ENCODE results near the gene CYS1. TPM values are rescaled to one million over a fixed set of nuclear protein-coding genes. Genes with fewer than 3 reads are reported as not detected.
"Not testable (repeated sequence)": the region's sequence is repeated elsewhere in the genome, so short reads cannot be mapped to it uniquely, and the experiment has no call there.

The CYS1 gene
- total RNA-seq, 1 donor from 2014 or later = 5.4 TPM

DNA sequence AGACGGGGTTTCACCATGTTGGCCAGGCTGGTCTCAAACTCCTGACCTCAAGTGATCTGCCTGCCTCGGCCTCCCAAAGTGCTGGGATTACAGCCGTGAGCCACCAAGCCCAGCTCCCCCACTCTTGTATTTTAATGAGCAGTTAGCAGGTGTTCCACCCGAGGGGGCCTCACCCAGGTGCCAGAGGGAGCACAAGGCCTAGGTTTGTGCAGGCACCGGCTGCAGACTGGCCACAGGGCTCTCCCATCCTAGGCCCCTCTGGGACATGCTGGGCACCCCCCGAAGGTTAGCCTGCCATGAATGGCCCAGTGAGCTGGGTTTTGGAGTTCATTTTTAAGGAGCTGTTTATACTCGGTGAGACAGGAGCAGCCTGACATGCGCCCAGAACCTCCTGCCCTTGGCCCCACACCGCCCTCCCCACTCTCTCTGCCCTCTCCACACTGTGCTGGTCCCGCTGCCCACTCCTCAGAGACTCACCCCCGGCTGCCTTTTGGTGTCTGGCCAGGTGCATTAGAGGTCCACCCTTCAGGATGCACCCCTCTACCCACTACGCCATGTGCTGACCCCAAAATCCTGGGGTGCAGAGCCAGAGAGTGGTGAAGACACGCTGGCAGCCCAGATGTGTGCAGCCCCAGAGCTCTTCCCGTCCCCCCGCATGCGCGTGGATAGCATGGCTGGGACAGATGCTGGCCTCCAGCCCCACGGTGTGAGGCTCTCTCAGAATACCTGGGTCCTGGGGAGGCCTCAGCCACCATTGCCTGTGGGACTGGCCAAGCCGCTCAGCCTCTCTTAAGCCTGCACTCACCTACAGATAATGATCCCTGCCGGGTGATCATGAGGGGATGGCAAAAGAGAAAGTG lies 48.1 kb downstream of the CYS1 start:
- H3K4me1 Mint-ChIP-seq (ENCODE audit: low read depth) = peaks cover 32% of the 10 kb centered on the region
- H3K4me3 Mint-ChIP-seq (ENCODE audit: unreplicated experiment) = no peak overlapping the region
- H3K36me3 Mint-ChIP-seq (ENCODE audit: low read depth) = no peaks in the 10 kb centered on the region
- TF ChIP-seq, protein P1, sequence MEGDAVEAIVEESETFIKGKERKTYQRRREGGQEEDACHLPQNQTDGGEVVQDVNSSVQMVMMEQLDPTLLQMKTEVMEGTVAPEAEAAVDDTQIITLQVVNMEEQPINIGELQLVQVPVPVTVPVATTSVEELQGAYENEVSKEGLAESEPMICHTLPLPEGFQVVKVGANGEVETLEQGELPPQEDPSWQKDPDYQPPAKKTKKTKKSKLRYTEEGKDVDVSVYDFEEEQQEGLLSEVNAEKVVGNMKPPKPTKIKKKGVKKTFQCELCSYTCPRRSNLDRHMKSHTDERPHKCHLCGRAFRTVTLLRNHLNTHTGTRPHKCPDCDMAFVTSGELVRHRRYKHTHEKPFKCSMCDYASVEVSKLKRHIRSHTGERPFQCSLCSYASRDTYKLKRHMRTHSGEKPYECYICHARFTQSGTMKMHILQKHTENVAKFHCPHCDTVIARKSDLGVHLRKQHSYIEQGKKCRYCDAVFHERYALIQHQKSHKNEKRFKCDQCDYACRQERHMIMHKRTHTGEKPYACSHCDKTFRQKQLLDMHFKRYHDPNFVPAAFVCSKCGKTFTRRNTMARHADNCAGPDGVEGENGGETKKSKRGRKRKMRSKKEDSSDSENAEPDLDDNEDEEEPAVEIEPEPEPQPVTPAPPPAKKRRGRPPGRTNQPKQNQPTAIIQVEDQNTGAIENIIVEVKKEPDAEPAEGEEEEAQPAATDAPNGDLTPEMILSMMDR (IDR thresholded peaks at IDR 0.05) = no peak
- no peak for DNase-seq (ENCODE audit: low spot score)
- no peaks in the 10 kb centered on the region for H3K27me3 Mint-ChIP-seq (ENCODE audit: low read depth)
- H3K27ac Mint-ChIP-seq (ENCODE audit: unreplicated experiment) = no peak overlapping the region
- H3K9me3 Mint-ChIP-seq (ENCODE audit: low read depth) = no peaks in the 10 kb centered on the region

- H3K4me1 Mint-ChIP-seq (ENCODE audit: low read depth) = peaks cover 19% of the 10 kb centered on the region
- not testable (repeated sequence) for H3K27ac Mint-ChIP-seq (ENCODE audit: unreplicated experiment); H3K9me3 Mint-ChIP-seq (ENCODE audit: low read depth); H3K36me3 Mint-ChIP-seq (ENCODE audit: low read depth); H3K4me3 Mint-ChIP-seq (ENCODE audit: unreplicated experiment); DNase-seq (ENCODE audit: low spot score); H3K27me3 Mint-ChIP-seq (ENCODE audit: low read depth)
Observed at GRCh38 chr2:10030798-10031197, 49.4 kb downstream of the CYS1 start.

GRCh38 chr2:10030311-10030736 lies 49.9 kb downstream of the CYS1 start:
- DNase-seq (ENCODE audit: low spot score) = no peak
- no peaks in the 10 kb centered on the region for H3K9me3 Mint-ChIP-seq (ENCODE audit: low read depth)
- peaks cover 15% of the 10 kb centered on the region for H3K4me1 Mint-ChIP-seq (ENCODE audit: low read depth)
- TF ChIP-seq, protein P1 (IDR thresholded peaks at IDR 0.05) = no peak
- H3K4me3 Mint-ChIP-seq (ENCODE audit: unreplicated experiment) = no peak overlapping the region
- H3K27ac Mint-ChIP-seq (ENCODE audit: unreplicated experiment) = no peak overlapping the region
- H3K36me3 Mint-ChIP-seq (ENCODE audit: low read depth) = no peaks in the 10 kb centered on the region
- no peaks in the 10 kb centered on the region for H3K27me3 Mint-ChIP-seq (ENCODE audit: low read depth)

DNA sequence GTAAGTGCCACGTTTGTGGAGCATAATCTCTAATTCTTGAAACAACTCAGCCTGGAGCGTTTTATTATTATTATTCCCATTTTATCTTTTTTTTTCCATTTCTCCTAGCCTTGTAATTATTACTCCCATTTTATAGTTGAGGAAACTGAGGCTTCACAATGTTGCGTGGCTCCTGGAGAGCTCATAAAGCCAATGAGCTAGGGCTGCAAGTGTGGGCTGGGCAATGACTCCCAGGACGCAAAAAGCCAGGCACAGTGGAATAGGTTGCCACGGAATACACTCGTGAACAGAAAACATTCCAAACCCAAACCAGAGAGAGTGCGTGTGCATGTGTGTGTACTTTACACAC lies 50.4 kb downstream of the CYS1 start:
- no peak overlapping the region for H3K4me3 Mint-ChIP-seq (ENCODE audit: unreplicated experiment)
- DNase-seq (ENCODE audit: low spot score) = no peak
- H3K4me1 Mint-ChIP-seq (ENCODE audit: low read depth) = peaks cover 15% of the 10 kb centered on the region
- no peaks in the 10 kb centered on the region for H3K9me3 Mint-ChIP-seq (ENCODE audit: low read depth)
- H3K27me3 Mint-ChIP-seq (ENCODE audit: low read depth) = no peaks in the 10 kb centered on the region
- TF ChIP-seq, protein P1 (IDR thresholded peaks at IDR 0.05) = no peak
- no peak overlapping the region for H3K27ac Mint-ChIP-seq (ENCODE audit: unreplicated experiment)
- no peaks in the 10 kb centered on the region for H3K36me3 Mint-ChIP-seq (ENCODE audit: low read depth)

DNA sequence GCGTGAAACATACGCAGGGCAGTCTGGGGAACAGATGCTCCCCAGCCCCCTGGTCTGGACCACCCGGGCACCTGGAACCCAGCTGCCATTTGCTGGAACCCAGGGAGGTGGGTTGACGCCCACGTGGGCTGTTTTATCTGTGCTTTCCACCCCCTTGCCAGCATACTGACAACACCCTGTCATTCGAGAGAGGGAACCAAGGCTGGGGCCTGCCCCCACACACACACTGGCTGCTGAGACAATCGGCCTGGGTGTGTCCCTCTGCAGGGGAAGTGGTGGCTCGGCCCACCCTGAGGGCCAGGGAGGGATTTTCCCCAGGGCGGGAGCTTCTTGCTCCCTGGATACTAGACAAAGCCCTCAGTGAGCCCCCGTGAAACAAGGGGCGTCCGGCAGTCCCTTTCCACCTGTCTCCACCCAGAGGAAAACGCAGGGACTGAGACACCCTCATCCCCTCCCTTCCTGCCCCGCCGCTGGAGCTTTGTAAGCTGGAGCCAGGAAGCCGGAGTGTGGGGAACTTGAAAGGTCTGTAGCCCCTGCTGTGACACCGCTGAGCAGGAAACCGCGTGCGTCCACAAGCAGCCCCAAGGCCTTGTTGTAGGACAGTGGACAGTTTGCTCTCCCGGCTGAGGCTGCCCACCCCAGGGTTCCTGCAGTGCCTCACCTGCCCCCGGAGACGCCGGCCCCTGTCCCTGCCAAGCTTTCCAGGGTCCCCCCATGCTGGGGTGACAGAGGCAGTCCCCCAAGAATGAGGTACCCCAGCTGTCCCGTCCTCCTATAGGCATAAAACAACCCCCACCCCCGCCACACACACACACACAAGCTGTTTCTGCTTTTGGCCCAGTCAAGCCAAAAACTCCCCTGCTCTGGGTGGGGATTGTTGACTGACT lies 51.0 kb downstream of the CYS1 start:
- H3K27me3 Mint-ChIP-seq (ENCODE audit: low read depth) = no peaks in the 10 kb centered on the region
- no peak overlapping the region for H3K4me3 Mint-ChIP-seq (ENCODE audit: unreplicated experiment)
- TF ChIP-seq, protein P1 (IDR thresholded peaks at IDR 0.05) = peak; percentile 38
- no peak overlapping the region for H3K27ac Mint-ChIP-seq (ENCODE audit: unreplicated experiment)
- no peak for DNase-seq (ENCODE audit: low spot score)
- H3K4me1 Mint-ChIP-seq (ENCODE audit: low read depth) = peaks cover 15% of the 10 kb centered on the region
- H3K36me3 Mint-ChIP-seq (ENCODE audit: low read depth) = no peaks in the 10 kb centered on the region
- no peaks in the 10 kb centered on the region for H3K9me3 Mint-ChIP-seq (ENCODE audit: low read depth)

Measured in chondrocyte (in vitro differentiated cells).